Uterine smooth muscle cell (primary cell): ENCODE data around the gene POP5. TPM values are rescaled to one million over a fixed set of nuclear protein-coding genes. Genes with fewer than 3 reads are reported as not detected.

Experiments
- total RNA-seq: library from RNA; depleted of rRNA; stranded (reverse); fragments of >200 nt; gene quantifications from 2 replicates; pipeline ENCODE4 v1.2.3, GENCODE V29; 2014

The POP5 gene
- total RNA-seq: 41.0 and 63.3 TPM in 2 replicates

GRCh38 chr12:120580787-120581723 is at the start of gene POP5:
Gene POP5, minus strand, starts transcription at chr12:120581402. Its CDS starts 40 bp downstream, at chr12:120581362.

GRCh38 chr12:120534203-120534702 is 46.9 kb downstream of the POP5 start, which contains the start of gene RNF10:
Gene RNF10, plus strand, starts transcription at chr12:120534356. Its CDS starts 456 bp downstream, at chr12:120534812.

GRCh38 chr12:120528861-120529525 is 52.2 kb downstream of the POP5 start, which contains the start of gene COQ5:
Gene COQ5, minus strand, starts transcription at chr12:120529158. Its CDS starts 17 bp downstream, at chr12:120529141.

Other genes starting within 250 kb of the POP5 start
- gene MSI1, start 212.2 kb downstream of the POP5 start, total RNA-seq: 0.11 TPM in 1 of 2 replicates, not detected in the other
- 464 and 504 TPM in 2 replicates for gene COX6A1, start 143.3 kb downstream of the POP5 start, total RNA-seq
- gene TRIAP1, start 135.0 kb downstream of the POP5 start, total RNA-seq: 20.4 and 21.9 TPM in 2 replicates
- 20.5 and 24.0 TPM in 2 replicates for gene GATC, start 135.0 kb downstream of the POP5 start, total RNA-seq
- 207 and 311 TPM in 2 replicates for gene SRSF9, start 111.7 kb downstream of the POP5 start, total RNA-seq
- gene DYNLL1, start 85.3 kb downstream of the POP5 start, total RNA-seq: 258 and 322 TPM in 2 replicates
- gene COQ5, start 52.2 kb downstream of the POP5 start, total RNA-seq: 28.9 and 34.3 TPM in 2 replicates
- gene RNF10, start 47.0 kb downstream of the POP5 start, total RNA-seq: 133 and 137 TPM in 2 replicates
- gene CABP1, start 59.2 kb upstream of the POP5 start, total RNA-seq: 0.44 and 1.1 TPM in 2 replicates
- 145 and 187 TPM in 2 replicates for gene MLEC, start 105.7 kb upstream of the POP5 start, total RNA-seq
- gene UNC119B, start 129.1 kb upstream of the POP5 start, total RNA-seq: 32.2 and 37.5 TPM in 2 replicates
- 8.7 and 11.3 TPM in 2 replicates for gene ACADS, start 144.4 kb upstream of the POP5 start, total RNA-seq